ENCODE measurements around the gene TMOD1. TPM values are rescaled to one million over a fixed set of nuclear protein-coding genes. Genes with fewer than 3 reads are reported as not detected.
A peak's percentile ranks its signal among the peaks of the same experiment; 100 is the strongest.

TMOD1 gene
- total and polyA plus RNA-seq, 2 of the 8 experiments (the other 6 are each of a cell fraction or from before 2014, with no cell fraction given), result 0.17 to 0.88 TPM

GRCh38 chr9:97571664-97572063, 70.2 kb downstream of the TMOD1 start:
- H2AK5ac ChIP-seq (ENCODE audit: low read depth, low read length), result no peak overlapping the region
- H4K5ac ChIP-seq (ENCODE audit: insufficient read length, low read depth, low read length), result no peak overlapping the region
- H2BK120ac ChIP-seq (replicated peaks; ENCODE audit: low read depth, low read length), result no peak overlapping the region
- no peak overlapping the region for H2BK5ac ChIP-seq (ENCODE audit: low read depth, low read length)
- H3K27ac ChIP-seq (ENCODE audit: low read depth, low read length), result no peak overlapping the region
- H3K79me1 ChIP-seq (ENCODE audit: low read depth, low read length), result no peaks in the 10 kb centered on the region
- WGBS, 2 experiments (ENCODE audit: extremely low coverage in 1 of 2, insufficient coverage in 1 of 2, insufficient read length in 1 of 2, insufficient replicate concordance in 2 of 2, low coverage in 1 of 2, low lambda C conversion rate in 2 of 2, missing lambda C conversion rate in 1 of 2), result 100% methylated on average over 1 of the region's 1 CpG; no CpG with 5 or more reads in 1 of the 2 experiments
- H3K56ac ChIP-seq (replicated peaks; ENCODE audit: insufficient read length, low read depth, low read length), result no peak overlapping the region
- H3K14ac ChIP-seq (ENCODE audit: insufficient read length), result no peak overlapping the region
- FAIRE-seq, result no peak
- H3K79me2 ChIP-seq (ENCODE audit: control insufficient read depth in 1 of 2, insufficient read depth in 2 of 2, low read length in 2 of 2), result no peaks in the 10 kb centered on the region
- no peak overlapping the region for H4K91ac ChIP-seq (replicated peaks; ENCODE audit: insufficient read length, low read length)
- no peak overlapping the region for H3K4me3 ChIP-seq (ENCODE audit: extremely low read depth in 1 of 4, insufficient read depth in 2 of 4, low read depth in 3 of 4, low read length in 4 of 4)
- H2BK15ac ChIP-seq (ENCODE audit: low read length), result no peak overlapping the region
- DNase-seq (ENCODE audit: low read depth in 1 of 2, low spot score in 2 of 2), result peak in 1 of 2 experiments; percentile 6
- H4K8ac ChIP-seq (ENCODE audit: extremely low read depth, insufficient read depth, low read length), result 0 out of 2 replicates have a peak overlapping the region, but pooled peaks have one; percentile 15
- H2BK12ac ChIP-seq (ENCODE audit: low read depth, low read length), result no peak overlapping the region
- ChIA-PET POLR2A (ENCODE audit: partially characterized antibody) (no interaction called here), CTCF (ENCODE audit: partially characterized antibody) (interaction anchor here (0.7 to 1.8 kb wide), 5 partner anchors 27 to 110 kb away, joined by 3 to 7 read pairs (median 3); no protein-coding TSS in a partner anchor)
- H2AFZ ChIP-seq (ENCODE audit: low read length), result no peak overlapping the region
- H3K27me3 ChIP-seq (replicated peaks in 1 of 4; ENCODE audit: control insufficient read depth in 3 of 4, extremely low read depth in 1 of 4, insufficient read depth in 3 of 4, low read length in 3 of 4), result no peaks in the 10 kb centered on the region
- H3K4me1 ChIP-seq (replicated peaks in 1 of 4; ENCODE audit: control insufficient read depth in 3 of 4, insufficient read depth in 4 of 4, low read length in 3 of 4), result no peaks in the 10 kb centered on the region
- no peaks in the 10 kb centered on the region for H4K20me1 ChIP-seq (replicated peaks in 1 of 2; ENCODE audit: control insufficient read depth in 1 of 2, insufficient read depth in 2 of 2, low read length in 2 of 2)
- no peaks in the 10 kb centered on the region for H3K36me3 ChIP-seq (ENCODE audit: control insufficient read depth in 2 of 4, insufficient read depth in 4 of 4, low read length in 3 of 4)
- H3K18ac ChIP-seq (ENCODE audit: extremely low read depth, low read length), result no peak overlapping the region
- no peaks in the 10 kb centered on the region; a peak in 1 of 4 replicates for H3K9me3 ChIP-seq (ENCODE audit: insufficient read depth in 2 of 2, low read depth in 1 of 2, low read length in 1 of 2)
- no peaks in the 10 kb centered on the region for H3K23me2 ChIP-seq (ENCODE audit: low read depth, low read length)
- H3K23ac ChIP-seq (ENCODE audit: insufficient read length), result no peak overlapping the region
- no peak overlapping the region for H3K4me2 ChIP-seq (ENCODE audit: insufficient read depth in 1 of 2, low read depth in 2 of 2, low read length in 2 of 2)
- TF ChIP-seq CEBPB (IDR thresholded peaks at IDR 0.05; ENCODE audit: low read depth, low read length) (no peak), SIRT6 (IDR thresholded peaks at IDR 0.05; ENCODE audit: low read length) (no peak), POLR2AphosphoS5 (IDR thresholded peaks at IDR 0.05; ENCODE audit: low read depth, low read length) (no peak), POLR2A (IDR thresholded peaks at IDR 0.05; ENCODE audit: control extremely low read depth in 1 of 2, low read depth in 2 of 2, low read length in 2 of 2) (no peak), RFX5 (IDR thresholded peaks at IDR 0.05; ENCODE audit: borderline replicate concordance, low read depth, low read length) (no peak), RBBP5 (IDR thresholded peaks at IDR 0.05; ENCODE audit: borderline replicate concordance, low read depth, low read length) (no peak)
- no peak overlapping the region for H3K9ac ChIP-seq (replicated peaks in 1 of 4; ENCODE audit: extremely low read depth in 1 of 4, low read depth in 3 of 4, low read length in 3 of 4)
- no peak overlapping the region for H2BK20ac ChIP-seq (ENCODE audit: low read length)
- H3K4ac ChIP-seq (replicated peaks; ENCODE audit: insufficient read length, low read depth, low read length), result no peak overlapping the region

Measured in H1 (cell line).